Measurements from ENCODE around the gene MSX1. TPM values are rescaled to one million over a fixed set of nuclear protein-coding genes. Genes with fewer than 3 reads are reported as not detected.

Gene MSX1
- total and polyA plus RNA-seq, 2 of the 8 experiments (the other 6 are each of a cell fraction or from before 2014, with no cell fraction given): 0.47 TPM; not detected in 1

GRCh38 chr4:4881432-4881831 is 22.0 kb downstream of the MSX1 start:
- no peaks in the 10 kb centered on the region for H3K9me3 ChIP-seq (ENCODE audit: insufficient read depth in 2 of 2, low read depth in 1 of 2, low read length in 1 of 2)
- H3K27me3 ChIP-seq (replicated peaks in 1 of 4; ENCODE audit: control insufficient read depth in 3 of 4, extremely low read depth in 1 of 4, insufficient read depth in 3 of 4, low read length in 3 of 4): peaks cover 0 to 22% (median 8%) of the 10 kb centered on the region in 4 experiments; a peak in 6 of 7 replicates
- no peak overlapping the region for H3K23ac ChIP-seq (ENCODE audit: insufficient read length)
- no peak overlapping the region for H3K4me2 ChIP-seq (ENCODE audit: insufficient read depth in 1 of 2, low read depth in 2 of 2, low read length in 2 of 2)
- no peak for FAIRE-seq
- H3K23me2 ChIP-seq (ENCODE audit: low read depth, low read length): no peaks in the 10 kb centered on the region
- no peak overlapping the region for H2BK5ac ChIP-seq (ENCODE audit: low read depth, low read length)
- no peak overlapping the region for H4K8ac ChIP-seq (ENCODE audit: extremely low read depth, insufficient read depth, low read length)
- TF ChIP-seq PHF8 (conservative IDR thresholded peaks at IDR 0.05; ENCODE audit: low read depth, low read length) (no peak), TCF12 (IDR thresholded peaks at IDR 0.05; ENCODE audit: low read depth, low read length) (no peak), RBBP5 (IDR thresholded peaks at IDR 0.05; ENCODE audit: borderline replicate concordance, low read depth, low read length) (no peak), SAP30 (IDR thresholded peaks at IDR 0.05; ENCODE audit: insufficient read depth, insufficient replicate concordance, low read length) (no peak), CTBP2 (IDR thresholded peaks at IDR 0.05; ENCODE audit: borderline replicate concordance, insufficient read depth, insufficient read length, low read length) (no peak), NANOG (IDR thresholded peaks at IDR 0.05; ENCODE audit: insufficient read depth, low read depth, low read length, poor library complexity, severe bottlenecking) (no peak), CHD2 (IDR thresholded peaks at IDR 0.05; ENCODE audit: low read length) (no peak), CBX5 (IDR thresholded peaks at IDR 0.05; ENCODE audit: low read depth, low read length) (no peak), GTF2F1 (IDR thresholded peaks at IDR 0.05; ENCODE audit: borderline replicate concordance, low read depth, low read length) (no peak), JUN (IDR thresholded peaks at IDR 0.05; ENCODE audit: low read depth, low read length) (no peak), E2F6 (IDR thresholded peaks at IDR 0.05) (no peak)
- H4K91ac ChIP-seq (replicated peaks; ENCODE audit: insufficient read length, low read length): no peak overlapping the region
- no peaks in the 10 kb centered on the region for H4K20me1 ChIP-seq (replicated peaks in 1 of 2; ENCODE audit: control insufficient read depth in 1 of 2, insufficient read depth in 2 of 2, low read length in 2 of 2)
- no peak overlapping the region for H3K4ac ChIP-seq (replicated peaks; ENCODE audit: insufficient read length, low read depth, low read length)
- H2BK120ac ChIP-seq (replicated peaks; ENCODE audit: low read depth, low read length): no peak overlapping the region
- no peak overlapping the region for H3K9ac ChIP-seq (replicated peaks in 1 of 4; ENCODE audit: extremely low read depth in 1 of 4, low read depth in 3 of 4, low read length in 3 of 4)
- H2BK15ac ChIP-seq (ENCODE audit: low read length): no peak overlapping the region
- no peaks in the 10 kb centered on the region for H3K36me3 ChIP-seq (ENCODE audit: control insufficient read depth in 2 of 4, insufficient read depth in 4 of 4, low read length in 3 of 4)
- H3K79me1 ChIP-seq (ENCODE audit: low read depth, low read length): no peaks in the 10 kb centered on the region
- WGBS, 2 experiments (ENCODE audit: extremely low coverage in 1 of 2, insufficient coverage in 1 of 2, insufficient read length in 1 of 2, insufficient replicate concordance in 2 of 2, low coverage in 1 of 2, low lambda C conversion rate in 2 of 2, missing lambda C conversion rate in 1 of 2): 63% methylated on average over 2 of the region's 2 CpGs; no CpG with 5 or more reads in 1 of the 2 experiments
- H3K18ac ChIP-seq (ENCODE audit: extremely low read depth, low read length): no peak overlapping the region
- no peak overlapping the region for H2BK12ac ChIP-seq (ENCODE audit: low read depth, low read length)
- no peaks in the 10 kb centered on the region for H3K79me2 ChIP-seq (ENCODE audit: control insufficient read depth in 1 of 2, insufficient read depth in 2 of 2, low read length in 2 of 2)
- H3K4me1 ChIP-seq (replicated peaks in 1 of 4; ENCODE audit: control insufficient read depth in 3 of 4, insufficient read depth in 4 of 4, low read length in 3 of 4): no peaks in the 10 kb centered on the region
- H2AK5ac ChIP-seq (ENCODE audit: low read depth, low read length): no peak overlapping the region
- no peak for DNase-seq (ENCODE audit: low read depth in 1 of 2, low spot score in 2 of 2)
- no peak overlapping the region for H4K5ac ChIP-seq (ENCODE audit: insufficient read length, low read depth, low read length)
- no peak overlapping the region for H3K56ac ChIP-seq (replicated peaks; ENCODE audit: insufficient read length, low read depth, low read length)
- H3K14ac ChIP-seq (ENCODE audit: insufficient read length): no peak overlapping the region
- ChIA-PET CTCF (ENCODE audit: partially characterized antibody) (interaction anchor here (0.6 to 2.9 kb wide), 6 partner anchors 12 to 392 kb away, joined by 3 to 13 read pairs (median 4); no protein-coding TSS in a partner anchor), POLR2A (ENCODE audit: partially characterized antibody) (no interaction called here)
- H3K4me3 ChIP-seq (ENCODE audit: extremely low read depth in 1 of 4, insufficient read depth in 2 of 4, low read depth in 3 of 4, low read length in 4 of 4): no peak overlapping the region
- H3K27ac ChIP-seq (ENCODE audit: low read depth, low read length): no peak overlapping the region
- H2AFZ ChIP-seq (ENCODE audit: low read length): no peak overlapping the region
- H2BK20ac ChIP-seq (ENCODE audit: low read length): no peak overlapping the region
